Posterior vena cava (tissue), 2 donors: ENCODE measurements around the gene PTPN5. TPM values are rescaled to one million over a fixed set of nuclear protein-coding genes. Genes with fewer than 3 reads are reported as not detected.
A peak's percentile ranks its signal among the peaks of the same experiment; 100 is the strongest.

Experiments used
- DNase-seq: peaks from one replicate; pipeline ENCODE4 v3.0.0-alpha.2; 2020; ENCODE audit warnings: low spot score
- intact Hi-C, 2 donors: fragments of 100-400 bp; cut with DNase I; formaldehyde crosslinking; loops; one replicate each; pipeline versions ENCODE4 v1.14.1 to v1.14.2; 2022 to 2023
- total RNA-seq, 2 donors: library from RNA; stranded (reverse); fragmentation: NEBNext Ultra II Directional; extraction: Animal tissue kit (Norgen Biotek cat#: 25700); gene quantifications; one replicate each; pipeline ENCODE4 v1.2.1, GENCODE V29; 2021
- donor health status: DM: yes; HTN: yes; CAD: no.
- donor health status: DM: yes; HTN: yes; CAD: no.

PTPN5 gene
- total RNA-seq, 2 donors from 2014 or later = 0.93 to 2.7 TPM

DNA sequence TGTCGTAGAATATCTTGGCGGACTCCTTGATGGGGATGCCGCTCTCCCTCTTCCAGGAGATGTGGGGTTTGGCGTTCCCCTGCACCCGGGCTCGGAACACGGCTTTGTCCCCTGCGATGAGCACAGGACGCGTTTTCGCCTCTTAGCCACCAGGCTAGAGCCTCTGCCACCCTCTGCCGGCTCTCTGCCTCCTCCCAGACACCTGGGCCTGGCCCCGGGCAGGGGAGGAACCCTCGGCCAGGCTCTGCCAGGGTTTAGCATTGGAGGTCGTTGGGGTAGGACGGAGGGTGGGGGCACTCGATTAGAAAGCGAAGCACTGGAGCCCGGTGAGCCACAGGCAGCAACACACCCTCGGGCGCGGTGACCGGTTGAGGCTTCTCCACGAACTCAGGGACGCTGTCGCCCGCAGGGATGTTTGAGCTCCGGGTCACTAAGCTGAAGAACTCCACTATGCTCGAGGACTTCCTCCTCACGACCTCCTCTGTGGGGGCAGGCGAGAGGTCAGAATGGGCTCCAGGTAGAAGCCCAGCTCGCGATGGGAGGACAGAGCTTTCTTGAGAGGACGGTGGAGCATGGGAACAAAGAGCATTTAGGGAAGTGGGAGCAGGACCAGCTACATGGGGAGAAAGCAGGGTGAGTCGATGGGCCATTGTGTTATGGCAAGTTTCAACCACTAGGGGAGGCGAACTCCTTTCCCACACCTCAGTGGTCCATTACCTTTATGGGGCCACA is 69.9 kb downstream of the PTPN5 start:
- DNase-seq = no peak
- intact Hi-C loops = no loop called here

DNA sequence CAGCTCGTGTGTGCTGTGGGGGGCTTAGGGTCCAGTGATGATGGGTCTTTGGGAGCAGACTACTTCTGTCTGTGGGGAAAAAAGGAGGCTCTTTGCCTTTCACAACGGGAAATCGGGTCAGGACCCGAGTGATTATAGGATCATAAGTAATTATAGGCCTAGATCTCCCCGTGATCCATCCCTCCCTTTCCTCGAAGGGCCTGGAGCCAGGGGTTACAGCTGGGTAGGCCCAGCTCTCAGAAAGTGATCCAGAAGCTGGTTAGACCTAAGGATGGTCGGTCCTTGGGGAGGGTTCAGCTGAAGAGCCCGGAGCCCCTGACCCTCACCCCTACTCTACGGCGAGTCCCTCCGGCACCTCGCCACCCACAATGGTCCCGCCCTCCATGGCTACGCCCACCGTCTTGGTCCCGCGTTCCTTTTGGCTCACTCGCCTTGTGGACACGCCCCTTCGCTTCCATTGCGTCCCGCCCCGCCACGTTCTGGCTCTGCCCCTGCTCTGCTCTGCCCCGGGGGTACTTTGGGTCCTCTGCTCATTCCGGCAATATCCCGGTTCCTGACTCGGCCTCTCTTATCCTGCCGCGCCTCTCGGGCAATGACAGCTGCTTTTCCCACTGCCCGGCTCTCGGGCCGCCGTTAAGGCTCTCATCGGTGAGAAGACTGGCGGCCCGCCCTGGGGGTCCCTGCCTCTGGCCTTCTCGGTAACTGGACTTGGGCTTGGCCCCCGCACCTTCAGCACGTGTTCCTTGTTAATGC is 70.6 kb downstream of the PTPN5 start:
- peak; percentile 90 for DNase-seq
- intact Hi-C loops = no loop called here

DNA sequence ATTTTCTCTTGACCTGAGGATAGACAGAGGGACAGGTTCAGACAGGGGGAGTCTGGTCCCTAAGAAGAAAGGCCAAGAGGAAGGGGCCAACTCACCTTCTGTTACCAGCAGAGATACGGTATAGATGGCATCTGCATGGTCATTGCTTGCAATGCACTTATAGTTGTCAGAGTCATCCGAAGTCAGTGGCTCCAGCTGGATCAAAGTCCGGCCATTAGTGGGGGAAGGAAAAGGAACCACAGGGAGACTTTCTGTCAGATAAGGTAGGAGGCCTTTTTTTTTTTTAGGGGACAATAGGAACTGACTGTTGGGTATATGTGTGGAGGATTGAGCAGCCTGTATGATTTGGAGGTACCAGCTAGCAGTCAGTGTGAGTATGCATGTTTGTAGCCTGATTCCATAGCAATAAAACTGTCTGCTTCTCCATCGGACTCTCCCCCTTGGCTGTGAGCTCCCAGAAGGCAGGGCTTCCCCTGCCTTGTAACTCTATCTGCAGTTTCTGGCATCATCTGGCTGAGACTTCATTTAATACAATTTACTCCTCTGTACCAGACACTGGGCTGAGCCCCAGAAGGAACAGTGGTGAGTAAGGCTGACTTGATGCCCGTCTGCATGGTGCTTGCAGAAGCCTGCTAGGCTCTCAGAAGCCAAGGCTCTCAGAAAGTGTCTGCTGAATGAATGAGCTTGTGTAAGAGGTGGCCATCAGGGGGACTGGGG is 71.3 kb downstream of the PTPN5 start:
- no peak for DNase-seq

DNA sequence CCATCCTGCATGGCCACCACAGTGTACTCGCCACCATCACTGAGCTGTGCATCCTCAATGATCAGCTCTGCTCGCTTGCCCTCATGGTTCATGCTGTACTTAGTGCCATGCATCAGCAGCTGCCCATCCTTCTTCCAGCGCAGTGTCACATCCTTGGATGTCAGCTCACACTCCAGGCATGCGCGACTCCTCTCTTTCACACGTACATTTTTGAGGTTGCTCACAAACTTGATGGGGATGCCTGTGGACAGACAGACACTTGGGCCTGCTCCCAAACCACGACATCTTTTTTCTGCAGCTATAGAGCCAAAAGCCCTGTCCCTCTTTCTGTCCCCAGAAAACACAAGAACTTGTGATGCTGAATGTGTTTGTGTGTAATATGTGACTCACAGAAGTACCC is 76.1 kb downstream of the PTPN5 start:
- DNase-seq = no peak
- intact Hi-C loops = no loop called here

More for the DNA sequence above, 71.3 kb downstream of the PTPN5 start:
- intact Hi-C loops = no loop called here

DNA sequence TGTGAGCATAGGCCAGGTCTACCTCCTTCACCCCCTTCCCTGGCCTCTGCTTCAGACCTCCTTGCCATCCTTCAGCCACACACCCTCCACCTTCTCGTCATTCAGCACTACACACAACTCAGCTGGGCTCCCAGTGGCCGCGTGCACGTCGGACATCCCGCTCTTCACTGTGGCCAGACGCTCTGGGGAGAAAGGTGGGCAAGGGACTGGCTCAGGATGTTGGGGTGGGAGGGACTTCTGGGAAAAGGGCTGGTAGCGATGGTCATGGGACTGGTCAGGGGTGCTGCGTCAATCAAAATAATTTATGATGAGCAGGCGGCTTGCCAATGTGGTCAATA is 77.2 kb downstream of the PTPN5 start:
- DNase-seq = no peak
- intact Hi-C loops = no loop called here

DNA sequence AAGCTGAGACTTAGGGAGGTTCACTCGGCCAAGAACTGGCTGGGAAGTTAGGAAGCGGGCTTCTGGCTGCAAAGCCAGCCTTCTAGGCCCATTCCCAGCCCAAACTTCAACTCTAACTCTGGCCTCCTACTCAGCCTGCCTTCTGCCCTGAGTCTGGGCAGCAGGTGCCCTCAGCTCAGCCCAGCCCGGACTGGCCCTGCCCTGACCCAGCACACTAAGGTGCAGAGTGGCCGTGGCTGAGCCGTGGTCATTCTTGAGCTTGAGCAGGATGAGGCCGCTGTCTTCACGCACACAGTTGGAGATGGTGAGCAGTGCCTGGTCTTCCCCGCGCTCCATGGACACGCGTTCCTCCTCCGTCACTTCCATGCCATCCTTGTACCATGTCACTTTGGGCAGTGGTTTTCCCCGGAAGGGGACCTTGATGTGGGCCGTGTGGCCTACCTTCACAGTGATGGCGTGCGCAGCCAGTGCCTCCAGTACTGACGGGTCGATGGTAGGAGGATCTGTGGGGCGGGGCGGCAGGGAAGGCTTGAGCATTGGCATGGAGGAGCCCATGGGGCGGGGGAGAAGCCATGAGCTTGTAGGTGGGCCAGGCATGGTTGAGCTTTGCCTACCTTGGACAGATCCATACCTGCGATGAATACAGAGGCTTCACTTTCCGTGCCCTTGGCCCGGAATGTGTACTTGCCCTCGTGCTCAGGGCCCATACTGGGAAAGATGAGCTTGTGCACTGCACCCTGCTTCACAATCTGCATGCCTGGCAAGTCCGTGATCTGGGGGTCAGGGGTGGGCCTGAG is 77.8 kb downstream of the PTPN5 start:
- DNase-seq = no peak
- intact Hi-C loops = no loop called here

DNA sequence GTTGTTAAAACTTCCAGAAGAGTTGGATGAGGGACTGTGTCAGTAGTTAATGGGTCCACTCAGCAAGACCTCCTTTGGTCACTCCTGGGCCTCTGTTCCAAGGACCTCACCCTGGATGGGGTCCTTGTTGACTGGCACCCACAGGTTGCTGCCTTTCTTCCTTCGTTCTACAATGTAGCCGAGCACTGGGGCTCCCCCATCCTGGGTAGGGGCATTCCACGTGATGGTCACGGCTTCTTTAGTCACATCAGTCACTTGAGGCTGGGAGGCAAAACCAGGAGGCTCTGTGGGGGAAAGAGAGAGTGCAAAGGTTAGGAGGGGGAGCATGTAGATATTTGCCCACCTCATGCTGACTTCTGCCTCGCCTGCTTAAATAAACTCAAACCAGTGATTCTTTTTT is 81.1 kb downstream of the PTPN5 start:
- DNase-seq = no peak
- intact Hi-C loops = no loop called here

DNA sequence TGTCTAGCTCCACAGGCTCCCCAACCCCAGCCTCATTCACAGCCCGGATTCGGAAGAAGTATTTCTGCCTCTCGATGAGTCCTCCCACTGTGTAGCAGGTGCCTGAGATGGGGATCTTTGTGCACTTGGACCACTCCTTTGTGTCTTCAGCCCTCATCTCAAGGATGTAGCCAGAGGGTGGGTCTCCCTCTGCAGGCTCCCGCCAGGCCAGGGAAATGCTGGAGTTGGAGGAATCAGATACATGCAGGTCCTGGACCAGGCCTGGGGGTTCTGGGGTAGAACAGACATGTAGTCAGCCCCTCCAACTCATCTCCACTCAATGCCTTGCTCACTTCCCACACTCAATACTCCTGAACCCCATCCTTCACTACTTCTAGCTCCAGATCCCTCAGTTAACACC is 82.2 kb downstream of the PTPN5 start:
- no peak for DNase-seq
- intact Hi-C loops = no loop called here

DNA sequence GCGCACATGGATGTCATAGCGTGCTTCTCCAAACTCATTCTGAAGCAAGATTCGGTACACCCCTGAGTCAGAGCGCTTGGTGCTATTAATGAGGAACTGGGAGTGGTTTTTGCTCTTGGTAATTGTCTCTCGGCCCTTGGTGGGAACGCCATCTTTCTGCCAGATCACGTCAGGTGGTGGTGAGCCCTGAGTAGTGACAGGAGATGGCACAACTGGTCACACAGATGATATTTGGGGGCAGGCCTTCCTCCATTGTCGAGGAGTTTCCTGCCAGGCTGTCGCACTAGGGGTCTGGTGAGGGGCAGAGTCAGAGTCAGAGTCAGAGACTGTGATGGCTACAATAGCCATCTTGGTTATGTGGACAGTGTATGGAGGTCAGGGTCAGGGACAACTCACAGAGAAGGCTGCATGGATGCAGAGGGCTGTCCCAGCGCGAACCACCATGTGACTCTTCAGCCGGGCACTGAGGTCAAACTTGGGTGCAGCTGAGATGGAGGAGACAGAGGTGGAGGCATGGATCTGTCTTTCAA is 83.7 kb downstream of the PTPN5 start:
- no peak for DNase-seq
- intact Hi-C loops = no loop called here

DNA sequence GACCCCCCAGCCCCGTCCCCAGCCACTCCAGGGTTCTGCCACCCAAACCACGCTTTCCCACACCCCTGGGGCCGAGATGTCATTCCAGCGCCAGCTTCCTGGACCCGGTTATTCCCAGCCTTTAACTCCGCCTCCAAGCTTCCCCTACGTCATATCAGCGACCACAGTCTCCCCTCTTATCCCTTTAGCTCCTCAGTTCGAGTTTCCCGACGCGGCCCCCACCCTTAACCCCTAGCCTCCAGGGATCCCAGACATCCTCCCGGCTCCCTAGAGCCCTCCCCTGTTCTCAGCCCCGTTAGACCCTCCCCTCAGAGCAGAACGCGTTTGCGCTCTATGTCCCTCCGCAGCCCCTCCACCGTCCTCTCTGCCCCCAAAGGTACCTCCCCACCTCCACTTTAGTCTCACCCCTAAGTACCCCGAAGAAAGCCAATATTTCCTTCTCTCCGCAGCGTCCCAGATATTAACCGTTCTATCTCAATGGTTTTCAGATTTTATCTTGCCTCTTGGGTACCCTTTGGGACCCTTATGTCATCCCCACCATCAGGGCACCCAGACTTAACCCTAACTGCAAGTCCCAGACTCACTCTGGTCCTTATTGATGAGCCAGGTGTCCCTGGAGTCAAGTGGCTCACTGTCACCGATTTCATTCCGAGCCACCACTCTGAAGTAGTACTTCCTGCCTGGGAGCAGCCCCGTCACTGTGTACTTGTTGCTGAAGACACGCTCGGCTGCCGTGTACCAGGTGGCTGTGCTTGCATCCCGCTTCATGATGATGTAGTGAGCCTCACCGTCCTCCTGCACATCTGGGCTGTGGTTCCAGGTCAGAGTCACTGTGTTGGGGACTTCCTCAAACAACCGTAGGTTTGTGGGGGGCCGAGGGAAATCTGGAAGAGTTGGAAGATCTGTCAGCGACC is 85.0 kb downstream of the PTPN5 start:
- intact Hi-C loops = no loop called here
- peak; percentile 87 for DNase-seq

DNA sequence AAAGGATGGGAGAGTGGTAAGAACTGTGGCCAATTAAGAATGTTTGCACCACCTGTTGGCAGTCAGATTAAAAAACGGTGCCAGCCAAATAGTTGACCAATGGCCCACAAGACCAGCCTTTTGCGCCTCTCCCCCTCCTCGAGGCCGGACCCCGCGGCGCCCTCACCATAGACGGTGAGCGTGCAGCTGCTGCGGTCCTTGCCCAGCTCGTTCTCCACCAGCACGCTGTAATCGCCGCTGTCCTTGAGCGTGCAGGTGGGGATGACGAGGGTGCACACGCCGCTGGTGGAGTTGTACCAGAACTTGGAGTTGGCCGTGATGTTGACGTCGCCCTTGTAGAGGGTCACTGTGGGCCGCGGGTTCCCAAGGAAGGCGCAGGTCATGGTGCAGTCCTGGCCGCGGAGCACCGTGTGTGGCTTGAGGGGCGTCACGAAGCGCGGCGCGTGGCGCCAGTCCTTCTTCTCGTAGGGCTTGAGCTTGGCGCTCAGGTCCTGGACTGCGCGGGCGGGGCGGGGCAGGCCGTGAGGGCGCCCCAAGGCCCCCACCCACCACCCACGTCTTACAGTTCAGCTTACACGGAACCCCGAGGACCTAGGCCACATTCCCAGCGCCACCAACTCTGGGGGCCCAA is 85.8 kb downstream of the PTPN5 start:
- intact Hi-C loops = no loop called here
- peak; percentile 83 for DNase-seq

DNA sequence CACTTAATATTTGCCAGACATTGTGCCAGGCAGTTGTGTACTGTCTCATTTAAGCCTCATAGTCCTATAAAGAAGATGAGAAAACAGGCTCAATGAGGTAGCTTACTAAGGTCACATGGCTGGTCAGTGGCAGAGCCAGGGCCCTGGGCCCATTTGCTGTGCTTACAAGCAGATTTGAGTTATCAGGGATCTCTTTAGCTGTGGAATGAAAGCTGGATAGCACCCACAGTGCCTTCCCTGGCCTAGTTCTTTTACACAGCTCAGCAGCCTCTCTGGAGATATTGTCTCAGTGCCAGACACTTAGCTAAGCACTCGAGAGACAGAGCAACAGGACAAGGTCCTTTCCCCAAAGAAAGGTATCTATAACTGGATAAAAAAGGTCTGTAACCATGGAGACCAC is 86.9 kb downstream of the PTPN5 start:
- no peak for DNase-seq
- intact Hi-C loops = no loop called here

DNA sequence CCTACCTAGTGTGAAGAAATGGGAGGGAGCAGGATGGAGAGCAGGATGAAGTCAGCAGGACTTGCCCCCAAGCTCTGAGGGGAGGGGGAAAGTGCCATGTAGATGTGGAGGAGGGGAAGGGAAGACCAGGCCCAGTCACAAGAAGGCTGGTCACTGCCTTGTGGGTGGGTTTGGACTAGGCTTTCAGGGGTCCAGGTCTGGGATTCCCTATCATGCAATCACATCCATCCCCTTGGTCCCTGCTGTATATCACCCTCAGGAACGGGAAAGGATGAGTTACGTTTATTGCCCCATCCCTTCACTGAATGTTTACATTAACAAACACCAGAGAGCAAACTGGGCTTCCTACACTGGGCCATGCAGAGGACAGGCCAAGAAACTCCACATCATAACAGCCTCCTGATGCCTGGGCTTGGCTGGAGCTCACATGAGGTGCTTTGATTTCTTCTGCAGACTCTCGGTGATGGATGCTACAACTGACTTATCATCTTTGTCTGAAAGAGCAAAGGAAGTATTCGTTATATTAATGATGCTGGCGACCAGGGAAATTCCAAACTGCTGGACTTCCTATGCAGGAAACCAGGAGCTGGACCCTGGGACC is 87.5 kb downstream of the PTPN5 start:
- no peak for DNase-seq
- intact Hi-C loops = no loop called here

DNA sequence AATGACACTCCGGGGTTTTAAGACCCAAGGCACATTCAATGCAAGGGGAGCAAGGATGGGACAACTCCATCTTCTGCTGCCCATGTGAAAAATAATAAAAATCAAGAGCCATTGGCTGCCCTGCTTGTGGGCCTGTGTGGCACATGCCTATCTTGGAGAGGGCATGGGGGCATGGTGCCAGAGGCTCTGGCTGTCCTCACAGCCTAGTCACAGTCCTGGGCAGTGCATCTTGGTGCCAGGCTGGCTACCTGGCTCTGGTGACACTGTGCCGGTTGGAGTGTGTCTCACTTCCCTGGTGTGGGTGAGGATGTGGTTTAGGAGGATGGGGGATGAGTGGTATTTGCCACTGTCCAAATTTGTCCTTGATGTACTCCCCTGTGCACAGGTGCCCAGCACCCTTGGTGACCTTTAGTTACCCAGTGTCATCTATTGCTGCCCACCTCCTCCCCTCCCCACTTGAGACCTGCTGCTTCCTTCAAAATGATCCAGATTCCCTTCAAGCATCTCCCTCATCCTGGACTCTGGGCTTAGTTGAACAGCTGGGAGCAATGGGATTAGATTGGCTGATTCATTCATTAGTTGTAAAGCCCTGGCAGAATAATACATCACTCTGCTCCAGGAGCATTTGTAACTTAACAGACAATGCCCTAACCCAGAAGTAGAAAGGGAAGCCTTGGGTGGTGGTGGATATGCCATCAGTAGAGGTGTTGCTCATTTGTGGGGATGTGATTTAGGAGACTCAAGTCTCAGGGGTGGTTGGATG is 88.4 kb downstream of the PTPN5 start:
- intact Hi-C loops = no loop called here
- DNase-seq = no peak

DNA sequence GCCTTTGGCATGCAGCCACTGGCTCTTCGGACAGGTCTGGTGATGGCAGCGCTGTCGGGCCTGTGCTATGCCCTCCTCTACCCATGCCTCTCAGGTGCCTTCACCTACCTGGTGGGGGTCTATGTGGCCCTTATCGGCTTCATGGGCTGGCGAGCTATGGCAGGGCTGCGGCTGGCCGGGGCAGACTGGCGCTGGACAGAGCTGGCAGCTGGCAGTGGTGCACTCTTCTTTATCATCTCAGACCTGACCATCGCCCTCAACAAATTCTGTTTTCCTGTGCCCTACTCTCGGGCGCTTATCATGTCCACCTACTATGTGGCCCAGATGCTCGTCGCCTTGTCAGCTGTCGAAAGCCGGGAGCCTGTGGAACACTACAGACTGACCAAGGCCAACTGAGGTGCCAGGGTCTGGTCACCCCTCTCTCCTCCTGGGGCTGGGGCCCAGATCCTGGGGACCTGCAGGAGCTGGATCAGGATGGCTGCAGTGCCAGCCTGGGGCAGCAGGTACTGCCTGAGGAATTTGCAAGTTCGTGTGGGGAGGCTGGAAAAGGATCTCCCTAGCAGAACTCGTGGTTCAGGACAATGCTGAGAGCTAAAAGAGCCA is 89.9 kb downstream of the PTPN5 start:
- DNase-seq = no peak
- intact Hi-C loops = no loop called here

DNA sequence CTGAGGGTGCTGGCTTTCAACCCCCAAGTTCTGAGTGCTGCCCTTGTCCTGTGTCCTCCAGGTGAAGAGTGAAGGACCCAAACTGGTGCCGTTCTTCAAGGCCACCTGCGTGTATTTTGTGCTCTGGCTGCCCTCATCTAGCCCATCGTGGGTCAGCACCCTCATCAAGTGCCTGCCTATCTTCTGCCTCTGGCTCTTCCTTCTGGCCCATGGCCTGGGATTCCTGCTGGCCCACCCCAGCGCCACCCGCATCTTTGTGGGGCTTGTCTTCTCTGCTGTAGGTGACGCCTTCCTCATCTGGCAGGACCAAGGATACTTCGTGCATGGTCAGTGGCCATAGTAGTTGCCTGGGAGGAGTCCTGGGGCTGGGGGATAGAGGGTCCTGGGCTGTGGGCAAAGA is 90.7 kb downstream of the PTPN5 start:
- no peak for DNase-seq
- intact Hi-C loops = no loop called here

DNA sequence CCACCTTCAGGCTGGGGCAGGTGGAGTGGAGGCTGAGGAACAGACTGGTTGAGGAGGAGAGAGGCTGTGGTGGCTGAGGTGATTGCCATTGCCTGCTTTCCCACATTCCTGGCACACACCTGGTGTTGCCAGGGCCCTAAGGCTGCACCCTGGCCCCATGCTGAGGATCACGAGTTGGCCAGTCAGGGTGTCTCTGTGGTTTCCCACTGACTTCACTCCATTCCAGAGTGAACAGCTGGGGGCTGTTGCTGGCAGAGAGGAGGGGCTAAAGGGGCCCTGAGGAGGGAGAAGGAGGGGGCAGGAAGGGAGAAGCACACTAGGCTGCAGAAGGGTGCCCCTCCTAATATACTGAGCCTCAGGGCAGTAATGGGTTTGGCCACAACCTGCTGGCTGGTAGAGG is 91.2 kb downstream of the PTPN5 start:
- intact Hi-C loops = no loop called here
- DNase-seq = no peak
